Ascending aorta (tissue), 2 donors: ENCODE measurements around the gene PTGIS. TPM values are rescaled to one million over a fixed set of nuclear protein-coding genes. Genes with fewer than 3 reads are reported as not detected.

ENCODE experiments used
- DNase-seq, 2 donors: peaks; one replicate each; pipeline ENCODE4 v3.0.0-alpha.2; 2019; ENCODE audit warnings: low spot score in 2 of 2
- H3K27ac ChIP-seq, 2 donors: fragments of 200-600 bp; sonication (generic); one replicate each; pipeline ENCODE4 v1.5.1; 2016 to 2017; ENCODE audit warnings: mild to moderate bottlenecking in 1 of 2
- H3K27me3 ChIP-seq: fragments of 200-600 bp; sonication (generic); one replicate; pipeline ENCODE4 v1.5.1; 2017
- H3K36me3 ChIP-seq, 2 donors: fragments of 200-600 bp; sonication (generic); one replicate each; pipeline ENCODE4 v1.5.1; 2016
- H3K4me1 ChIP-seq, 2 donors: fragments of 200-600 bp; sonication (generic); one replicate each; pipeline ENCODE4 v1.5.1; 2016 to 2017; ENCODE audit warnings: mild to moderate bottlenecking in 1 of 2
- H3K4me3 ChIP-seq, 2 donors: fragments of 200-600 bp; sonication (generic); one replicate each; pipeline ENCODE4 v1.5.1; 2016 to 2017; ENCODE audit warnings: mild to moderate bottlenecking in 1 of 2
- H3K9me3 ChIP-seq, 2 donors: fragments of 200-600 bp; sonication (generic); one replicate each; pipeline ENCODE4 v1.5.1; 2016
- CTCF ChIP-seq, 3 experiments: fragments of 200-600 bp in 2 of 3; fragments of 450-650 bp in 1 of 3; sonication (generic) in 2 of 3; IDR thresholded peaks; one replicate each; pipeline ENCODE4 v1.5.1; 2016 to 2019; ENCODE audit warnings: antibody characterized with exemption in 3 of 3, mild to moderate bottlenecking in 1 of 3, moderate library complexity in 1 of 3
- intact Hi-C: fragments of 100-400 bp; cut with DNase I; formaldehyde crosslinking; loops from one replicate; pipeline ENCODE4 v1.15.1; 2023
- total RNA-seq: library from RNA; depleted of rRNA; stranded (reverse); fragments of >200 nt; gene quantifications from one replicate; pipeline ENCODE4 v1.1.0, GENCODE V29; 2016

The PTGIS gene
- total RNA-seq, 1 donor from 2014 or later = 288 TPM

DNA sequence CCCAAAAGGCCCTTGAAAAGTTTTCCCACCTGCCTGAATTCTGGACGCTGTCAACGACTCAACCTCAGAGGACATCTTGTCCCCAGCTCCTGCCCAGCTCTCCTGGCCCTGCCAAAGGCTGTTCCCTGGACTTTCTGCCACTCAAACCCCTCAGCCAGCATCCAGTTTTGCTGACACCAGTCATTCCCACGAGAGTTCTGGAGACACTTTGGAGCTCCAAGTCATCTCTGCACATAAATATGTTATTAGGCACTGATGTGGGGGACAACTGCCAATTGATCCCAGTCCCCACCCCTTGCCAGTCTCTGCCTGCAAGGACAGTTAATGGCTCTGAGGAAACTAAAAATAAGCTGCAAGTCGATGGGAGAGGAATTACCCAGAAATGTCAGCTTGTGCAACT is 46.6 kb downstream of the PTGIS start:
- H3K4me1 ChIP-seq = peaks cover 6 to 8% of the 10 kb centered on the region in 2 donors
- intact Hi-C loops = no loop called here
- no peaks in the 10 kb centered on the region for H3K9me3 ChIP-seq
- no peak overlapping the region for H3K4me3 ChIP-seq
- no peaks in the 10 kb centered on the region for H3K27me3 ChIP-seq
- no peak for TF ChIP-seq CTCF (IDR thresholded peaks at IDR 0.05)
- DNase-seq = no peak
- peak overlapping the region; percentile 40 to 60 for H3K27ac ChIP-seq
- H3K36me3 ChIP-seq = peaks cover 66 to 67% of the 10 kb centered on the region in 2 donors

DNA sequence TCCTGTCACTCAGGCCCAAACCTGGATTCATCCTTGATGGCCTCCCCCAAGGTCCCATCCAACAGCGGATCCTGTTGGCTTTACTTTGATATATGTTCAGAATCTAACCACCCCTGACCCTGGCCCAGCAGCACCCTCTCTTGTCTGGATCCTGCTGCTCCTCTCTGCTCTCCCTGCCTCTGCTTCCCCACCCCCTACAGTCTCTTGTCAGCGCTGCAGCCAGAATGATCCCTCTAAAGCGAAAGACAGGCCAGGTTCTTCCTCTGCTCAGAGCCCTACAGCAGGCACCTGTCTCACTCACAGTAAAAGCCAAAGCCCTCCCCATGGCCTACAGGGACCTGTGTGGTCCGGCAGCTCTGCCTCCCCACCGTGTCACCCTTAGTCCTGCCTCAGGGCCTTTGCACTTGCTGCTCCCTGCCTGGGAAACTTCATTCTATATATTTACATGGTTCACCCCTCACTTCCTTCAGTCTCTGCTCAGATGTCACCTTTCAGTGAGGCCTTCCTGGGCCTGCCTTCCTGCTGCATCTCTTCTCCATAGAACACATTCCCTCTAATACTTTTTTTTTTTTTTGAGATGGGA is 48.1 kb downstream of the PTGIS start:
- Histone ChIP-seq H3K27me3 (no peaks in the 10 kb centered on the region), H3K4me3 (no peak overlapping the region), H3K4me1 (peaks cover 3 to 6% of the 10 kb centered on the region in 2 donors), H3K36me3 (peaks cover 70 to 74% of the 10 kb centered on the region in 2 donors), H3K27ac (peak overlapping the region; percentile 40 to 60), H3K9me3 (no peaks in the 10 kb centered on the region)
- intact Hi-C loops = no loop called here
- no peak for TF ChIP-seq CTCF (IDR thresholded peaks at IDR 0.05)
- DNase-seq = no peak

GRCh38 chr20:49519212-49519712 is 48.7 kb downstream of the PTGIS start:
- no peak for DNase-seq
- peaks cover 0 to 6% of the 10 kb centered on the region in 2 donors for H3K4me1 ChIP-seq

GRCh38 chr20:49518576-49518975 is 49.4 kb downstream of the PTGIS start:
- Histone ChIP-seq H3K27me3 (no peaks in the 10 kb centered on the region), H3K27ac (peak overlapping the region; percentile 40 to 60), H3K4me1 (peaks cover 1 to 6% of the 10 kb centered on the region in 2 donors), H3K9me3 (no peaks in the 10 kb centered on the region), H3K4me3 (no peak overlapping the region), H3K36me3 (peaks cover 70 to 80% of the 10 kb centered on the region in 2 donors)
- DNase-seq = no peak
- TF ChIP-seq CTCF (IDR thresholded peaks at IDR 0.05) = no peak
- intact Hi-C loops = no loop called here

More at GRCh38 chr20:49519212-49519712, 48.7 kb downstream of the PTGIS start:
- intact Hi-C loops = no loop called here
- H3K9me3 ChIP-seq = no peaks in the 10 kb centered on the region
- H3K36me3 ChIP-seq = peaks cover 70 to 80% of the 10 kb centered on the region in 2 donors
- no peak overlapping the region for H3K4me3 ChIP-seq
- H3K27me3 ChIP-seq = no peaks in the 10 kb centered on the region
- TF ChIP-seq CTCF (IDR thresholded peaks at IDR 0.05) = no peak
- peak overlapping the region; percentile 40 to 60 for H3K27ac ChIP-seq

DNA sequence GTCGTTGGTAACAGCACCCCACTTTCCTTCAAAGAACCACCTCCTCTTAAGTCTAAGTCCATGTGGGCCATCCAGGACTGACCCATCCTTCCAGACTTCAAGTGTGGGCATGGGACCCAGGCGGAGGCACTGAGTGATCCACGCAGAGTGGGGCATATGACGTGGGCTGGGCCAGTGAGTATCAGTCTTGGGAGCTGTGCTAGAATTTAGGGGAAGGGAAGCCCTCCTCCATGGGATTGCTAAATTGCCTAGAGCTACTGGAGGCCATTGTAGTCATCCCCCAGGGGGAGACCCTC is 50.2 kb downstream of the PTGIS start:
- peaks cover 71 to 80% of the 10 kb centered on the region in 2 donors for H3K36me3 ChIP-seq
- no peak for DNase-seq
- H3K4me1 ChIP-seq = peaks cover 2 to 6% of the 10 kb centered on the region in 2 donors
- no peaks in the 10 kb centered on the region for H3K9me3 ChIP-seq
- no peaks in the 10 kb centered on the region for H3K27me3 ChIP-seq
- intact Hi-C loops = no loop called here
- no peak overlapping the region for H3K4me3 ChIP-seq
- peak overlapping the region; percentile 17 to 61 for H3K27ac ChIP-seq
- TF ChIP-seq CTCF (IDR thresholded peaks at IDR 0.05) = no peak
